WTC11 (cell line): Measurements from ENCODE around the gene ANXA8L1. TPM values are rescaled to one million over a fixed set of nuclear protein-coding genes. Genes with fewer than 3 reads are reported as not detected.
A peak's percentile ranks its signal among the peaks of the same experiment; 100 is the strongest.
"Not testable (repeated sequence)": the region's sequence is repeated elsewhere in the genome, so short reads cannot be mapped to it uniquely, and the experiment has no call there.

Experiments used
- ATAC-seq: fragments of 200-7000 bp; cut with Tn5 transposase; 2 replicates; pipeline ENCODE4 v1.10.0; 2021; ENCODE audit warnings: mild to moderate bottlenecking, moderate library complexity
- CTCF ChIA-PET: fragments of 300-600 bp; sonication (Branson Sonifier 250); formaldehyde crosslinking; loops from one replicate; lab custom pipeline; 2021; ENCODE audit warnings: antibody characterized with exemption; lab: Charles Lee
- POLR2A ChIA-PET: fragments of 350-600 bp; sonication (Branson Sonifier 250); formaldehyde crosslinking; loops from one replicate; lab custom pipeline; 2021; ENCODE audit warnings: antibody characterized with exemption; lab: Charles Lee
- DNase-seq: peaks from one replicate; pipeline ENCODE4 v3.0.0; 2021; ENCODE audit warnings: low spot score
- H3K27ac Mint-ChIP-seq: 2 replicates; pipeline ENCODE4 v1.8.0; 2021; ENCODE audit warnings: mixed read lengths
- H3K27me3 Mint-ChIP-seq: 2 replicates; pipeline ENCODE4 v1.8.0; 2021; ENCODE audit warnings: low read depth, mild to moderate bottlenecking, moderate library complexity, mixed read lengths
- H3K36me3 Mint-ChIP-seq: 2 replicates; pipeline ENCODE4 v1.8.0; 2021; ENCODE audit warnings: mixed read lengths
- H3K4me1 Mint-ChIP-seq: 2 replicates; pipeline ENCODE4 v1.8.0; 2022; ENCODE audit warnings: mixed read lengths
- H3K4me3 Mint-ChIP-seq: 2 replicates; pipeline ENCODE4 v1.8.0; 2021; ENCODE audit warnings: mild to moderate bottlenecking, moderate library complexity, mixed read lengths
- H3K9me3 Mint-ChIP-seq: 2 replicates; pipeline ENCODE4 v1.8.0; 2021; ENCODE audit warnings: mixed read lengths
- total RNA-seq: library from RNA; stranded (reverse); gene quantifications from 3 replicates; pipeline ENCODE4 v1.2.3, GENCODE V29; 2021

ANXA8L1 gene
- total RNA-seq, 1 experiment from 2014 or later: not detected

- ATAC-seq: peak; percentile 70
- H3K36me3 Mint-ChIP-seq, DNase-seq, H3K9me3 Mint-ChIP-seq, H3K27ac Mint-ChIP-seq, H3K27me3 Mint-ChIP-seq, H3K4me3 Mint-ChIP-seq, POLR2A ChIA-PET, H3K4me1 Mint-ChIP-seq: not testable (repeated sequence)
- CTCF ChIA-PET: interaction anchor here (0.8 to 1.1 kb wide), 2 partner anchors 149 to 167 kb away, joined by 3 read pairs; no protein-coding TSS in a partner anchor
Observed at GRCh38 chr10:46396441-46397279, 21.1 kb downstream of the ANXA8L1 start.

GRCh38 chr10:46397767-46398166, 22.2 kb downstream of the ANXA8L1 start:
- H3K9me3 Mint-ChIP-seq, POLR2A ChIA-PET, H3K27ac Mint-ChIP-seq, H3K36me3 Mint-ChIP-seq, DNase-seq, H3K27me3 Mint-ChIP-seq, H3K4me1 Mint-ChIP-seq: not testable (repeated sequence)
- H3K4me3 Mint-ChIP-seq: 0 out of 2 replicates have a peak overlapping the region, but pooled peaks have one; percentile 24
- CTCF ChIA-PET: interaction anchor here (0.6 kb wide), 1 partner anchor 169 kb away, joined by 3 read pairs; no protein-coding TSS in a partner anchor
- peak; percentile 4; the same call in 1 of the 2 replicates for ATAC-seq

GRCh38 chr10:46398212-46398886, 22.8 kb downstream of the ANXA8L1 start:
- H3K36me3 Mint-ChIP-seq, H3K27me3 Mint-ChIP-seq, H3K27ac Mint-ChIP-seq, DNase-seq, POLR2A ChIA-PET, H3K9me3 Mint-ChIP-seq, H3K4me1 Mint-ChIP-seq, CTCF ChIA-PET: not testable (repeated sequence)
- ATAC-seq: peak; percentile 82
- H3K4me3 Mint-ChIP-seq: peak overlapping the region; percentile 59

GRCh38 chr10:46409556-46409955, 34.0 kb downstream of the ANXA8L1 start:
- H3K4me1 Mint-ChIP-seq, H3K9me3 Mint-ChIP-seq, H3K36me3 Mint-ChIP-seq, H3K27ac Mint-ChIP-seq, DNase-seq, H3K4me3 Mint-ChIP-seq, POLR2A ChIA-PET, ATAC-seq, H3K27me3 Mint-ChIP-seq, CTCF ChIA-PET: not testable (repeated sequence)

- H3K36me3 Mint-ChIP-seq, CTCF ChIA-PET, H3K9me3 Mint-ChIP-seq, ATAC-seq, H3K27ac Mint-ChIP-seq, POLR2A ChIA-PET, H3K4me3 Mint-ChIP-seq, H3K27me3 Mint-ChIP-seq, H3K4me1 Mint-ChIP-seq, DNase-seq: not testable (repeated sequence)
Observed at GRCh38 chr10:46411123-46411522, 35.5 kb downstream of the ANXA8L1 start.

- ATAC-seq, CTCF ChIA-PET, H3K4me1 Mint-ChIP-seq, H3K27ac Mint-ChIP-seq, H3K4me3 Mint-ChIP-seq, H3K9me3 Mint-ChIP-seq, DNase-seq, H3K36me3 Mint-ChIP-seq, H3K27me3 Mint-ChIP-seq, POLR2A ChIA-PET: not testable (repeated sequence)
Observed at GRCh38 chr10:46412665-46413064, 37.1 kb downstream of the ANXA8L1 start.

- H3K36me3 Mint-ChIP-seq, H3K4me3 Mint-ChIP-seq, CTCF ChIA-PET, DNase-seq, H3K4me1 Mint-ChIP-seq, POLR2A ChIA-PET, H3K27me3 Mint-ChIP-seq, ATAC-seq, H3K27ac Mint-ChIP-seq, H3K9me3 Mint-ChIP-seq: not testable (repeated sequence)
Observed at GRCh38 chr10:46415291-46415690, 39.7 kb downstream of the ANXA8L1 start.

GRCh38 chr10:46418283-46418682, 42.7 kb downstream of the ANXA8L1 start:
- not testable (repeated sequence) for ATAC-seq, H3K36me3 Mint-ChIP-seq, H3K4me1 Mint-ChIP-seq

GRCh38 chr10:46419570-46420379, 44.2 kb downstream of the ANXA8L1 start:
- ATAC-seq, H3K9me3 Mint-ChIP-seq, POLR2A ChIA-PET, H3K36me3 Mint-ChIP-seq, H3K4me1 Mint-ChIP-seq, CTCF ChIA-PET, H3K27me3 Mint-ChIP-seq, H3K27ac Mint-ChIP-seq, DNase-seq, H3K4me3 Mint-ChIP-seq: not testable (repeated sequence)

More at GRCh38 chr10:46418283-46418682, 42.7 kb downstream of the ANXA8L1 start:
- DNase-seq, CTCF ChIA-PET, POLR2A ChIA-PET, H3K27me3 Mint-ChIP-seq, H3K27ac Mint-ChIP-seq, H3K9me3 Mint-ChIP-seq, H3K4me3 Mint-ChIP-seq: not testable (repeated sequence)

GRCh38 chr10:46423550-46423949, 48.0 kb downstream of the ANXA8L1 start:
- CTCF ChIA-PET, H3K4me3 Mint-ChIP-seq, H3K27me3 Mint-ChIP-seq, ATAC-seq, DNase-seq, POLR2A ChIA-PET, H3K27ac Mint-ChIP-seq, H3K4me1 Mint-ChIP-seq, H3K36me3 Mint-ChIP-seq, H3K9me3 Mint-ChIP-seq: not testable (repeated sequence)

GRCh38 chr10:46440942-46441341, 65.4 kb downstream of the ANXA8L1 start:
- CTCF ChIA-PET, H3K27ac Mint-ChIP-seq: not testable (repeated sequence)

More at GRCh38 chr10:46440942-46441341, 65.4 kb downstream of the ANXA8L1 start:
- H3K4me3 Mint-ChIP-seq, ATAC-seq, H3K4me1 Mint-ChIP-seq, DNase-seq, H3K27me3 Mint-ChIP-seq, H3K36me3 Mint-ChIP-seq, POLR2A ChIA-PET: not testable (repeated sequence)
- H3K9me3 Mint-ChIP-seq: peaks cover 12% of the 10 kb centered on the region
